GM18870 (cell line): Measurements from ENCODE around the gene OR51B6.
"Not testable (repeated sequence)": the region's sequence is repeated elsewhere in the genome, so short reads cannot be mapped to it uniquely, and the experiment has no call there.

Experiments used
- ATAC-seq: cut with Tn5 transposase; IDR thresholded peaks from one replicate; pipeline ENCODE4 v1.9.1; 2021; ENCODE audit warnings: moderate library complexity; ENCODE audit not compliant: unreplicated experiment

Gene OR51B6

DNA sequence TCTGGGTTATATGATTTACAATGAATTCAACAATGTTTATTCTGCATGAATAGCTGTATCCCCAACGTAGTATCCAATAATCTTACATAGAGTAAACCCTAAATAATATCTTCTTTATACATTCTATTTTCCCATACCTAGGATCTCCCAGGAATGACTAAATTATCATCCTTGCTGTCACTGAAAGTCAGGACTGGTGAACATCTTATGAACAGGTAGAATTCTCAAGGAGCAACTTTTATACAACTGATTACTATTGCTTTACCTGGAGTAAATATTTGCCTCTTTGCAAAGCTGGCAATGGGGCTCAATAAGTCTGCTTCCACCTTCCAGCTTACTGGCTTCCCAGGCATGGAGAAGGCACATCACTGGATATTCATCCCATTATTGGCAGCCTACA lies at the start of gene OR51B6:
TSS of gene OR51B6 (plus strand) at position 301 of the 400 bp plus-strand sequence. CDS start at position 301, 0 bp downstream.
- ATAC-seq = no peak

GRCh38 chr11:5301846-5302245 lies 49.5 kb upstream of the OR51B6 start, which contains the start of gene OR51B4:
TSS of gene OR51B4 (minus strand) at chr11:5301946. CDS start at chr11:5301946, 0 bp downstream.
- ATAC-seq = no peak

DNA sequence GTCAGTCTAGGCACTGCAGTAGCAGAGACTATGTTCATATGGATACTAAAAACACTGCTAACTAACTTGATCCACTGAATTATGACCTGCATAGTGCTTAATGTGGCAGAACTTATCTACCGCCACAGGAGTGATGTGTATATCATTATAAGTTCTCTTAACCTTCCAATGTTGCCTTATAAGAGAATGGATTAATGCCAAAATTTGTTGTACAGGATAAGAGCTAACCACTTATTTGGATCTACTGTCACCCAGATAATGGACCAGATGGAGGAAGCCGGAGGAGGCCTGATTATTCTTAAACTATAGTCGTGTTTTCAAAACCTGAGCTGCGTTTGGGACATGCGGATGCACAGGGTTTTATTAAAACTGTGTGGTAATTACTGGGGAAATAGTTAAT lies 47.7 kb upstream of the OR51B6 start:
- ATAC-seq = no peak

- ATAC-seq = no peak
Observed at GRCh38 chr11:5304046-5304445, 47.3 kb upstream of the OR51B6 start.

- ATAC-seq = no peak
Observed at GRCh38 chr11:5307256-5308019, 43.9 kb upstream of the OR51B6 start.

GRCh38 chr11:5310423-5310822 lies 40.9 kb upstream of the OR51B6 start:
- no peak for ATAC-seq

DNA sequence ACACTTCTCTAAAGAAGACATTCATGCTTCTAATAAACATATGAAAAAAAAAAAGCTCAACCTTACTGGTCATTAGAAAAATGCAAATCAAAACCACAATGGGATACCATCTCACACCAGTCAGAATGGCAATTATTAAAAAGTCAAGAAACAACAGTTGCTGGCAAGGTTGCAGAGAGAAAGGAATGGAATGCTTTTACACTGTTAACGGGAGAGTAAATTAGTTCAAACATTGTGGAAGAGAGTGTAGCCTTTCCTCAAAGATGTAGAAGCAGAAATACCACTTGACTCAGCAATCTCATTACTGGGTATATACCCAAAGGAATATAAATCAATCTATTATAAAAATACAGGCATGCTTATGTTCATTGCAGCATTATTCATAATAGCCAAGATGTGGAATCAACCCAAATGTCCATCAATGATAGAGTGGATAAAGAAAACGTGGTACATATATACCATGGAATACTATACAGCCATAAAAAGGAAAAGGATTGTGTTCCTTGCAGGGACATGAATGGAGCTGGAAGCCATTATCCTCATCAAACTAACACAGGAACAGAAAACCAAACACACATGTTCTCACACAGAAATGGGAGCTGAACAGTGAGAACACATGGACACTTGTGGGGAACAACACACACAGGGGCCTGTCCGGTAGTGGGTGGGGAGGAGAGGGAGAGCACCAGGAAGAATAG lies 37.8 kb upstream of the OR51B6 start:
- not testable (repeated sequence) for ATAC-seq

GRCh38 chr11:5317292-5317691 lies 34.0 kb upstream of the OR51B6 start:
- ATAC-seq = no peak

DNA sequence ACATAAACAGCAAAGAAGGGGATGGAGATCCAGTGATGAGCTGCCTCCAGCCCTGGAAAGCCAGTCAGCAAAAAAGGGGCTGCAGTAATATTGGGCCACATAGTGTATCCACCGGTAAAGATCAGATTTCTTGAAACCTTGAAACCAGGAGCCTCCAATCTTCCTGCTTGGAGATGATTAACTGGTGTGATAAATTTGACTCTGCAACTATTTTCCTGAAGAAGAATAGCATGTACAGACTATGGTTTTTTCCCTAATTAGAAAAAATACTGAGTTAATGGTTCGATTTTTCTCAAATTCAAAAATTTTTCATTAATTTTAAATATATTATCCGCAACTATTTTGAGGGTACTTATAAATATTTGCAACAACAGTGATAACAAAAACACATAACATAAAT lies 27.1 kb upstream of the OR51B6 start, which contains the start of gene OR51B2:
TSS of gene OR51B2 (minus strand) at position 101 of the 400 bp plus-strand sequence. CDS start at position 101, 0 bp downstream.
- no peak for ATAC-seq

DNA sequence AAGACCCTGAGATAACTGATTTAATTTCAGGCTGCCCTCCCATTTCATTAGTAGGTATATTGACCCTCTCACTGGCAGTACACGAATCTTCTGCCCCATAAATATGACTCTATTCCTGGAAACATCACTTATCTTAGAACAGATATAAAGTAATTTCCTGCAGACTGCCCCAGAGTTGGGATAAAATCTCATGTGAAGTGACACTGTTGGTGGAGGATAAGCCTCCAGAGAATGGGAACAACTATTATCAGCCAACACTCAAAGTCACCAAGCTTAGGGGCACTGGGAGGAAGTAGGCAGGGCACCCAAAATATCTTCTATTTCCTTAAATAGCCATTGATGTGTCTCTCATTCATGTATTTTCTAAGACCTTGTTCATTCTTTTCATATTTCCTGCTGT lies 16.1 kb upstream of the OR51B6 start:
- ATAC-seq = no peak

DNA sequence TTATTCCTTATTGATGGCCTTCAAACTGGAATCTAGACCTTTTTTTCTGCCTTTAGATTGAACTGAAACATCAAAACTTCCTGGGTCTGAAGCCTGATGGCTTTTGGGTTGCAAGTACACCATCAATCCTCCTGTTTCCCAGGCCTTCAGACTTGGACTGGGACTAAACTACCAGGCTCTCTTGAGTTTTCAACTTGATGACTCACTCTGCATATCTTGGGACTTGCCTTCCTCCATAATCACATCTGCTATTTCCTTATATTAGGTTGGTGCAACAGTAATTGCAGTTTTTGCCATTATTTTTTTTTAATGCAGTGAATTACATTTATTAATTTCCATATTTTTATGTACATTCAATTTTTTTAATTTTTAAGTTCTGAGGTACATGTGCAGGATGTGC lies 15.0 kb upstream of the OR51B6 start:
- no peak for ATAC-seq

DNA sequence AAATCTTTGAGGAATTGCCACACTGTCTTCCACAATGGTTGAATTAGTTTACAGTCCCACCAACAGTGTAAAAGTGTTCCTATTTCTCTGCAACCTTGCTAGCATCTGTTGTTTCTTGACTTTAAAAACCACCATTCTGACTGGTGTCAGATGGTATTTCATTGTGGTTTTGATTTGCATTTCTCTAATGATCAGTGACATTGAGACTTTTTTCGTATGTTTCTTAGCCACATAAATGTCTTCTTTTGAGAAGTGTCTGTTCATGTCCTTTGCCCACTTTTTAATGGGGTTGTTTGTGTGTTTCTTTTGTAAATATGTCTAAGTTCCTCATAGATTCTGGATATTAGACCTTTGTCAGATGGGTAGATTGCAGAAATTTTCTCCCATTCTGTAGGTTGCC lies 14.1 kb upstream of the OR51B6 start:
- not testable (repeated sequence) for ATAC-seq

DNA sequence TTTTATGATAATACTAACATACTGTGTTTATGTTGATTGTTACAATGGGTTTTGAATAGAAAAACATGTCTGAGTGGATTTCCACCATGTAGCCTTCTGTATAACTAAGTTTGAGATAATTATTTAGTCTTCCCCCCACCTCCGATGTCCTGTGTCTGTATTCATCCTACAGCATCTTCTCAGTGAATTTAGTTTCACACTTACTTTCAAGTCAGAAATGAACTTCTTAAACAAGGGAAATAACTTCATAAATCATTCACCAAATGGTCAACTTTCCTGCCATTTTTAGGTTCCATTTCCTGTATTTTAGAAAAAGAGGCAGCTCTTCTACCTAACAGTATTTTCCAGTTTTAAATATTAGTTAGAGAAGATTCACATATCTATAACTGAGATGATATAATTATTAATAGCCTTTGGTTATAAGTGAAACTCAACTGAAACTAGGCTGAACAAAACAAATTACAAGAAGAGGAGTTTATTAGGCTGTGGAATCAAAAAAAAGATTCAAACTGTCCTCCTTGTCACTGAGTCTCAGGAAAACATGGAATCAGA lies 11.5 kb upstream of the OR51B6 start:
- ATAC-seq = peak; percentile 78

DNA sequence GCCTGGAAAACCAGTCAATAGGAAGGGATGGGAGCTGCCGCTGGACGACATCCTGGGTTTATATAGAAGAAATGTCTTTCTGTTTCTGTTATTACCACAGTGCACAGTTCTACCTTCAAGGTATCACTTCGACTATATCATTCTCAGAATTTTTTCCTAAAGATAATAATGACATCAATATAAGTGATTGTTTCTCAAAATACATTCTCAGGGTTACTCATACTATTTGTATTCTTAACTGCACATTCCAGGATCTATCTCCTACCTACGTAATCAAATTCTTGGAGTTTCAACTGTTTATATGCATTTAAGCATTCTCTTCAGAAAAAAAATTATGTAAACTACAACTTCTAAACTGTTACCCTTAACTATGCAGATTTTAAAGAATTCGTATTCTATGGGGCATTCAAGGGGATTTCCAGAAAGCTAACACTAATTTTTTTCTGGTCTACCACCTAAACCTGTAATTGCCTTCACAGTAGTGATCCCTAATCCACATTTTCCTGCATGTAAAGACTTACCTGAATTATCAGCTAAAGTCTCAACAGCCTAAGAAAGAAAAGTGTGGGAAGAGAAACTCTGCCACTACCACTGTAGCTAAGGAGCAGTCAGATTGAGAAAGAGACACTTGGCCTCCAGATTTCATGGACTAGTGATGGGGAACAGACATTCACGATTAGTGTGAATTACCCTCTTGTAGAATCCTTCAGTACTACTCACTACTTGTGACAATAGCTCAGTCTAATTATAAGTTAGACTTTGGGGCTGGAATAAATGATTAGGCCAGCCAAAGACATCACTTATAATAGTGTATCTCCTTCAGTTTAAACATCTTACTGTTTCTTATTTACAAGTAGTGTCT lies 7.6 kb upstream of the OR51B6 start, which contains the start of gene OR51B5:
TSS of gene OR51B5 (minus strand) at position 51 of the 862 bp plus-strand sequence. CDS start at position 51, 0 bp downstream.
- no peak for ATAC-seq

DNA sequence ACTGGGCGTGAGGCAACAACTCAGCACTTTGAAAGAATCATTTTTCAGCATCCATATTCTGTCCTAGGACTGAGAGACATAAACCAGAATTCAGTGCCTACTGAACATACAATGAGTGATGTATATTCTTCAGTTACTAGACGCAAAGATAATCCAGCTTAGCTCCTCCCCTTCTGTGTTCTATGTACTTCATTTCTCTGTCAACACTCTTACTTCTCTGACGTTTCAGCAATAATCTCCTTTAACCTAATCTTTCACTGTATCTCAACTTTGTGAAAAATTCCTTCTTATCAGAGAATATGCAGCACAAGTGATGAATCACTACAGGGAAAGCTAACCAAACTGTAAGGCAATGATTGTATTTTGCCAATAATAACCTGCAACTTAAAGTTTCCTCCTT lies 5.5 kb upstream of the OR51B6 start:
- ATAC-seq = no peak

DNA sequence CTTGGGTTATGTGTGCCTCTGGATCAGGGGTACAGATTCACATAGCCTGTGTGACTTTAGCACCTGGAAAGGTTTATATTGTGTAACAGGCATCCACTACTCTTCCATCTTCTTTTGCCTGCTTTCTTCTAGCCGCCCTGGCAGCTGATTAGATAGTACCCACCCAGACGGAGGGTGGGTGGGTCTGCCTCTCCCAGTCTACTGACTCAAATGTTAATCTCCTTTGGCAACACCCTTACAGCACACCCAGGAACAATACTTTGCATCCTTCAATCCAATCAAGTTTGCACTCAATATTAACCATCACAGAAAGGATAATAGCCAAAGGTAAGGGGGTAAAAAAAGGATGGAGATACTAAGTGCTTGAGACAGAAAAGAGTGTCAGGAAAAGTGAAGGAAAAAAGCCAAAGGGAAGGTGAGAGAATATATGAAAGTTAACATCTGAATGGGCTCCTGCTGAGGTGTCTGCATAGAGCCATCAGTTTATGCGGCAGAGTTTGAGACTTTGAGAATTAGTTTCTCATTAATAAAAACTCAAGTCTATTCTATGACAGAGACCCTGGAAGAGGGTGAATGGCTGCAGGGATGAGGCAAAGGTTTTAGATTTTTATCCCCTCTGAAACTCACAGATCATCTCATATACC lies 2.6 kb upstream of the OR51B6 start:
- no peak for ATAC-seq

- ATAC-seq = no peak
Observed at GRCh38 chr11:5349550-5349949, 1.8 kb upstream of the OR51B6 start.

DNA sequence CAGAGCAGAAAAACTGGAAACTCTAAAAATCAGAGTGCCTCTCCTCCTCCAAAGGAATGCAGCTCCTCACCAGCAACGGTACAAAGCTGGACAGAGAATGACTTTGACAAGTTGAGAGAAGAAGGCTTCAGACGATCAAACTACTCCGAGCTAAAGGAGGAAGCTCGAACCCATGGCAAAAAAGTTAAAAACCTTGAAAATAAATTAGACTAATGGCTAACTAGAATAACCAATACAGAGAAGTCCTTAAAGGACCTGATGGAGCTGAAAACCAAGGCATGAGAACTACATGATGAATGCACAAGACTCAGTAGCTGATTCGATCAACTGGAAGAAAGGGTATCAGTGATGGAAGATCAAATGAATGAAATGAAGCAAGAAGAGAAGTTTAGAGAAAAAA lies 4.7 kb downstream of the OR51B6 start:
- ATAC-seq = not testable (repeated sequence)

DNA sequence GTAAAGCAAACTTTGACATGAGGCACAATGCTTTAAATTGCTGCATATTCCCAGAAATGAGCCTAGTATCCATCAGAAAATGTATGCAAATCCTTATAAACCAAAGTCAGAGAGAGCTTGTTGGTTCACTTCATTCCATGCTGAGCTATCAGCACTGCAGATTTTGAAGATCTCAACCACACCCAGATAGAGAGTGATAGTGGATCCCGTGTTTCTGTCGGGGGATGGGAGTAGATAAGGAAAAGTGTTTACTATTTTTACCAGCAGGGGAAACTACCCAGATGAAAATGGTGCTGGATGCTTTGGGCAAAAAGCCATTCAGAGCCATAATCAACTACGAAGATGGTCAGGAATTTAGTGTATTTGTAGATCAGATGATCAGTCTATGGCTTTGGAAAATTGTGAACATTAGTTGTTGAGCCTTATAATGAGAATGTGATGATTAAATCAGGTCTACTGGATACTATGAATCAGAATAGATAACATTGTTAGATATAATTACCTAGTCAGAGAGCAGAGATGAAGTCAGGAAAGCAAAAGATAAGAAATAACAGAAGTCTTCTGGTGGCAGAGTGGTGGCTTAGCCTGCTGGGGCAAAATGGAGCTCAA lies 10.8 kb downstream of the OR51B6 start:
- ATAC-seq = no peak

GRCh38 chr11:5363679-5364078 lies 12.4 kb downstream of the OR51B6 start:
- no peak for ATAC-seq
